Left colon (tissue), 2 donors: ENCODE measurements around the gene CA11. TPM values are rescaled to one million over a fixed set of nuclear protein-coding genes. Genes with fewer than 3 reads are reported as not detected.

Experiments used
- ATAC-seq: fragments of 200-7000 bp; cut with Tn5 transposase; one replicate; pipeline ENCODE4 v1.9.1; 2020; ENCODE audit warnings: mild to moderate bottlenecking, moderate library complexity
- DNase-seq, 2 donors: peaks; one replicate each; pipeline ENCODE4 v3.0.0-alpha.2; 2020
- intact Hi-C, 2 donors: fragments of 100-400 bp; cut with DNase I in 1 of 2; cut with micrococcal nuclease in 1 of 2; formaldehyde crosslinking; loops; one replicate each; pipeline versions ENCODE4 v1.11.2 to v1.14.0; 2022; cut with DNase I, micrococcal nuclease
- total RNA-seq, 2 donors: library from RNA; stranded (reverse); fragmentation: NEBNext Ultra II Directional; extraction: Animal tissue kit (Norgen Biotek cat#: 25700); gene quantifications; one replicate each; pipeline ENCODE4 v1.2.1, GENCODE V29; 2021
- donor health status: DM: no; HTN: no; CAD: no.
- donor health status: DM: yes; HTN: yes; CAD: no.

CA11 gene
- total RNA-seq, 2 donors from 2014 or later = 1.7 to 4.2 TPM

- DNase-seq (no peak), ATAC-seq (no peak)
- intact Hi-C loops = no loop called here
Observed at GRCh38 chr19:48648134-48648533, 2.1 kb upstream of the CA11 start.

GRCh38 chr19:48646722-48647216, 782 bp upstream of the CA11 start:
- intact Hi-C loops = no loop called here
- ATAC-seq = no peak

DNA sequence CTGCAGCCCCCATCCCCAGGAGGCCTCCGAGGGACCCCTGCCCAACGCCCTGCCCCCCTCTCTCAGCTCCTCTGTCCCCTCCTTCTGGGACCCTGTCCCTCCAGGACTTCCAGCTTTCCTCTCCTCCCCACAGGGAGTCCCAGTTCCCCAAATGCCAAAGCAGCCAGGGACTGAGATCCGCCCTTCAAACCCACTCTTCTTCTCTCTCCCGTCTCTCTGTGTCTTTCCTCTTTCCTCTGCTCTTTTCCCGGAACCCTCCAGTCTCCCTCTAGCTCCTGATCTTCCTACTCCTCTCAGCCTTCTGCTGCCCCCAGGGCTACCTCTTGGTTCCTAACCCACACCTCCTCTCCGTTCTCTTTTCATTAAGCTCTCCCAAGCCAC, 377 bp downstream of the CA11 start:
- ATAC-seq = peak; percentile 4
- intact Hi-C loops = no loop called here
- no peak for DNase-seq

More at GRCh38 chr19:48646722-48647216, 782 bp upstream of the CA11 start:
- no peak for DNase-seq

GRCh38 chr19:48644839-48645619, 958 bp downstream of the CA11 start:
- peak; percentile 66 for ATAC-seq
- intact Hi-C loops = no loop called here
- peak; percentile 73 to 80 for DNase-seq

DNA sequence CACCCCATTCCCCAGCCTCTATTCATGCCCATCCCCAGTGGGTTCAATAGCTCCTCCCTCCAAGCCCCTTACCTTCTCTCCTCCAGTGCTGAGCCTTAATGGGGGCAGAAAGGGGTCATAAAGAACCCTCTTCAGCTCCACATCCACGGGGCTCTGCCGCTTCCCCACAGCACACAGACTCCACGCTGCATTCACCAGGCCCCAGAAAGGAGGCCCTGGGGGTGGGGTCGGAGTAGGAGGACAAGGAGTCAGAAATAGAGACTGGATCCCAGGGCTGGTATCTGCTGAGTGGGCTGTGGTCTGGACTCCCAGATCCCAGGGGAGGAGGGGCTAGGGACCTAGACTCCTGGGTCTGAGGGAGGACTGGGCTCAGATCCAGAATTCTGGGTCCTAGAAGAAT, 1.6 kb downstream of the CA11 start:
- intact Hi-C loops = no loop called here
- DNase-seq (no peak), ATAC-seq (no peak)

DNA sequence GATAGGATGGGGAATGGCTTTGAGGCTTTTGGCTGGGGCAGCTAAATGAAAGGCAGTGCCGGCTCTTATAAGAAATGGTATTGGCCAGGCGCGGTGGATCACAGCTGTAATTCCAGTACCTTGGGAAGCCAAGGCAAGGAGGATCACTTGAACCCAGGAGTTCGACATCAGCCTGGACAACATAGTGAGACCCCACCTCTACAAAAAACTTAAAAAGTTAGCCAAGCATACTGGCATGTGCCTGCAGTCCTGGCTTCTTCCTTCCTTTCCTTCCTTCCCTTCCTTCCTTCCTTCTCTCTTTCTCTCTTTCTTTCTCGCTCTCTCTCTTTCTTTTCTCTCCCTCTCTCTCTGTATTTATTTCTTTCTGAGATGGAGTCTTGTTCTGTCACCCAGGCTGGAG, 3.1 kb downstream of the CA11 start:
- DNase-seq = no peak
- ATAC-seq = no peak
- intact Hi-C loops = no loop called here

DNA sequence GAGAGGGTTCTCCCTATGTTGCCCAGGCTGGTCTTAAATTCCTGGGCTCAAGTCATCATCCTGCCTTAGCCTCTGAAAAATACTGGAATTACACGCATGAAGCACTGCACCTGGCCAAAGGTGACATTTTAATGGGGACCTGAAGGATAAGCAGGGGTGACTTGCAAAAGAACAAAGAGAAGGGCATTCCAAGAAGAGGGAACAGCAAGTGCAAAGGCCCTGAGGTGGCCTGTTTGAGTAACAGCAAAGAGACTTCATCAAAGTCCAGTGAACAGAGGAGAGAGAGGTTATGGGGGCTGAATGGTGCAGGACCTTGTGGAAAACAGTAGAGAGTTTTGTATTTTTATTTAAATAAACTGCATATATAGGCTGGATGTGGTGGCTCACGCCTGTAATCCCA, 4.1 kb downstream of the CA11 start:
- no peak for DNase-seq
- no peak for ATAC-seq
- intact Hi-C loops = no loop called here

DNA sequence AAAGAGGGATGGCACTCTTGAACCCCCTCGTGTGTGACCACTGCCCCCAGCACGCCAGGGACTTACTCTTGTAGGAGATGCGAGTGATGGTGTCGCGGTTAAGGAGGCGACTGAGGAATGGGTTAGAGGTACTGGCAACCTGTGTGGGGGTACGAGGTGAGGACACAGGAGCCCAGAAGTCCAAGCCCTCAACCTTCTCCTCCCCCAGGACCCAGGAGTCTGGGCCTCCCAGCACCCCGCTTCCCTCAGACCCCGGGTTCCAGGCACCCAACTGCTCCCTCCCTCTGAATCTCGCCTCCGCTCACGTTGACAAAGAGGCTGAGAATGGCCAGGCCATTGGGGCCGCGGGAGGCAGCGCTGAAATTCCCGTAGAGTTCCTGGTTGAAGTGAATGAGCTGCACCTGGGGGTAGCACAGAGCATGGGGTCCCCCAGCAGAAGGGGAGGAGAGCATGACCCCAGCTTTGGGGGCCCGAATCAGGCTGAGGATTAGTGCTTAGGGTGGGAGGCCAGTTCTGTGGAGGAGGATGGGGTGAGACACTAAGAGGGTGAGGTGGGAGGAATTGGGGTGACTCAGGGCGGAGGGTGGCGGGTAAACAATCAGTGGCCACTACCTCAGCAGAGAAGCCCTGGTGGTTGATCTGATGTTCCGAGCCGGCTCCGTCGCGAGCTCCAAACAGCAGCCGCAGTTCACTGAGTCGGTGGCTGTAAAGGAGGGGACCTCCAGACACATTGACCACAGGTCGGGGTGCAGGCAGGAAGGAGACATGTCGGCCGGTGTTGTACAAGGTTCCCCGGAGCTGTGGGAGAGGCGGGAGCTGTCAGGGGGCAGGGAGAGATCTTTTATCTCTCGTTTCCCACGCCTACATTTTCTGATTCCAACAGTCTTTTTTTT, 6.3 kb downstream of the CA11 start:
- ATAC-seq (no peak), DNase-seq (peak in 1 of 2 donors; percentile 41)
- intact Hi-C loops = no loop called here

GRCh38 chr19:48638831-48639381, 7.1 kb downstream of the CA11 start:
- intact Hi-C loops = no loop called here
- ATAC-seq (no peak), DNase-seq (peak; percentile 42 to 53)

- intact Hi-C loops = no loop called here
- peak; percentile 32 for ATAC-seq
- peak; percentile 80 to 92 for DNase-seq
Observed at GRCh38 chr19:48637948-48638830, 7.8 kb downstream of the CA11 start.

- DNase-seq (peak; percentile 99 to 100), ATAC-seq (peak; percentile 61)
- intact Hi-C loops = no loop called here
Observed at GRCh38 chr19:48637449-48637947, 8.5 kb downstream of the CA11 start.

GRCh38 chr19:48636859-48637448, 9.0 kb downstream of the CA11 start, which contains the start of gene DBP:
Gene DBP, minus strand, starts transcription at chr19:48637379. Its CDS starts 385 bp downstream, at chr19:48636994.
- peak; percentile 8 for ATAC-seq
- DNase-seq = peak in 1 of 2 donors; percentile 65
- intact Hi-C loops = no loop called here

DNA sequence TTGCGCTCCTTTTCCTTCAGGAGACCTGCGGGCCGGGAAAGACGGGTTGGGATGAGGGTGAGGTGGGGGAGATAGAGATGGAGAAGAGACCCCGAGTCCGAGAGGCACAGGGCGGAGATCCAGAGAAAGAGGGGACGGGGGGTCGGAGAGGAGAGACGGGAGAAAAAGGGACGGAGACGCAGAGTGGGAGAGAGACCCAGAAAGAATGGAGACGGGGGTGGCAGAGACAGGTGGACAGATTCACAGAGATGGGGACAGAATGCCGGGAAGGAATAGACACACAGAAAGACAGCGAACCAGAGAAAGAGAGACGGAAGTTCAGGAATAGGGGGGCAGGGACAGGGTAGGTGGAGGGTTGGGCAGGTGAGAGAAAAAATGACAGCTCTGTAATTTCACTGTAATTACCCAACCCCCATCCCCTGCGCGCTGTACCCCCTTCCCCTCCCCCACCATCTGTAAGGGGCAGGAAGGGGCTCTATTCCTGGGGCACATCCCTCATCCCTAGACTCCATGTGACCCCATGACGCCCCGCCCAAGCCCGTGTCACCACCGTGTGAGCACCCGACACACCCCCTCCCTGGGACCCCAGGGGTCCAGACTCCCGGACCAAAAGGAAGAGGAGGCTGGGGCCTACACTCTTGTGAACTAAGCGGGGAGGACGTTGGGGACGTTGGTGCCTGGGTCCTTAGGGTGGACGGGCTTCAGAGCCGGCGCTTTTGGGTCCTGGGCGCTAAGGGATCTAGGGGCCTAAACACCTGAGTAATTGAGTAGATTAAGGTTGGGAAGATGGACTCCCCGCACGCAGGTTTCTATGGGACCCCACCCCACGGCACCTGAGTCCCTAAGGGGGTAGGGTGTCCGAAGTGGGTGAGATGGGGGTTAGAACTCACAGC, 9.8 kb downstream of the CA11 start:
- no peak for ATAC-seq
- intact Hi-C loops = no loop called here
- peak; percentile 74 to 76 for DNase-seq

DNA sequence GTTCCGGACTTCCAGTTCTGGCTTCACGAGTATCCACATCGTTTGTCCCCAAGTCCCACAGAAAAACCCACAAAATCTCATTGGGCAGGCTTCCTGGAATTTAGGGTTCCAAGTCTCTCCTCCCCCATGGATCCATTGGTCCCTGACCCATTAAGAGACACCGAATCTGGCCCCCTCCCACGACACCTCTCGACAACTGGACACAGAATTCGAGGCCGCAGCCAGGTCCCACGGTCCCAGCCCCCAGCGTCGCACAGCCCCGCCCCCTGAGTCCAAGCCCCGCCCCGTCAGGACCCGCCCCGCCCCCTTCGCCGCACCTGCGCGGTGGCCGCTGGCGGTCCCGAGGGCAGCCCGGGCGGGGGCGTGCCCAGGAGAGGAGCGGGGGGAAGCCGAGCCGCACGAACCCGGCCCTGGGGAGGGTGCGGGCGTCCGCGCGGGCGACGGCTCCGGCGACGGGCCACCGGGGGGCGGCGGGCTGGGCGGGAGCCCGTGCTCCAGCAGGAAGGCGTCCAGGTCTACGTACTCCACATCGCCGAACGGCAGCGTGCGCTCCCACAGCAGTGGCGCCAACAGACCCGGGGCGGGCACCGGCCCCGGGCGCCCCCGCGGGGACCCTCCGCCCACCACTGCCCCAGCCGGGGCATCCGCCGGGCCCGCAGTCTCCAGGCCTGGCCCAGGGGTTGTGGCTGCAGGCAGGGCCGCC, 10.6 kb downstream of the CA11 start:
- ATAC-seq (peak; percentile 45), DNase-seq (peak; percentile 79 to 80)
- intact Hi-C loops = no loop called here

DNA sequence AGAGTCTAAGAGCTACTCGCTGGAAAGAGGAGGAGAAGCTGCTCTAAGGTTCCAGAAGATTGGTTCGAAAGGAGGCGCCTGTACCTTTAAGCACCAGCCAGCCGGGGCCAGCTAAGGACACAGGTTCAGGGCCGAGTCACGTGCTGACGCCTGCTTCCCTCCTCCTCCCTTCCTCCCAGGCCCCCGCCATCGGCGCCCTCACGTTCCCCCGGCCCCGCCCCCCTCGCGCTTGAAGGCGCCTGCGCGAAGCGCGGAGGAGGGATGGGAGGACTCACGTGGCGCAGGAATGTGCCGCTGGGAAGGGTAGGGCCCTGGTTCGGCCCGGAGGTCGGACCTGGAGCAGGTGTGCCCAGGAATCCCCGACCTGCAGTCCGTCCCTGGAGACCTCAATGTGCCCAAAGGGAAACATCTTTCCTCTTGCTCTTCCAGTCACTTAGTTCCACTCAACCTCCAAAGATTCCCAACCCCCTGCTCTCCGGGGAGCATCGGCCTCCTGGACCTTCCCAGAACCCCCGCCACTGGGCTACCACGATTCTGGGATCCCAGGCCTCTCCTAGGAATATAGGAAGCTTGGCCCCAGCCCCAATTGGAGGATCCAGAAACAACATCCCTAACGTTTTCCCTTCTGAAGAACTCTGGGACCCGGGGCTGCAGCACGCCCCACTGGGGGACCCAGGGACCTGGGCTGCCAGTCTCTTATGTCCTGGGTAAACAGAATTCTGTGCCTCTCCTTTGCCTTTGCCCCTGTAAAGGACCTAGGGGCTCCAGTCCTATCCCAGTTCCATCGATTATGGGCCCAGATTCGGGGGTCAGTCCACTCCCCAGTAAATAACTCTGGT, 11.3 kb downstream of the CA11 start:
- intact Hi-C loops = no loop called here
- peak; percentile 49 for ATAC-seq
- peak; percentile 98 for DNase-seq

DNA sequence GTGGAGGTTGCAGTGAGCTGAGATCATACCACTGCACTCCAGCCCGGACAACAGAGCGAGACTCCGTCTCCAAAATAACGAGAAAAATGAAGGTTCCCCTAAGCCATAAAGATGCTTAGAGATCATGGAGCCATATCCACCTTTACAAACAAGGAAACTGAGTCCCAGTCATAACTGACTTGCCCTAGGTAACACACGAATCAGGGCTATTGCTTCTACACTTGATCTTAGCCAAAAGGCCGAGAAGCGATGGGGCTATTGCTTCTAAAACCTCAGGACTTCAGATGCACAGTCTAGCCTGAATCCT, 12.0 kb downstream of the CA11 start:
- intact Hi-C loops = no loop called here
- ATAC-seq (no peak), DNase-seq (no peak)
